ENCODE results near the gene NPHP1. TPM values are rescaled to one million over a fixed set of nuclear protein-coding genes. Genes with fewer than 3 reads are reported as not detected.
A peak's percentile ranks its signal among the peaks of the same experiment; 100 is the strongest.

Gene NPHP1
- total RNA-seq, 1 experiment from 2014 or later, result 3.1 TPM

- TF ChIP-seq, protein P1, sequence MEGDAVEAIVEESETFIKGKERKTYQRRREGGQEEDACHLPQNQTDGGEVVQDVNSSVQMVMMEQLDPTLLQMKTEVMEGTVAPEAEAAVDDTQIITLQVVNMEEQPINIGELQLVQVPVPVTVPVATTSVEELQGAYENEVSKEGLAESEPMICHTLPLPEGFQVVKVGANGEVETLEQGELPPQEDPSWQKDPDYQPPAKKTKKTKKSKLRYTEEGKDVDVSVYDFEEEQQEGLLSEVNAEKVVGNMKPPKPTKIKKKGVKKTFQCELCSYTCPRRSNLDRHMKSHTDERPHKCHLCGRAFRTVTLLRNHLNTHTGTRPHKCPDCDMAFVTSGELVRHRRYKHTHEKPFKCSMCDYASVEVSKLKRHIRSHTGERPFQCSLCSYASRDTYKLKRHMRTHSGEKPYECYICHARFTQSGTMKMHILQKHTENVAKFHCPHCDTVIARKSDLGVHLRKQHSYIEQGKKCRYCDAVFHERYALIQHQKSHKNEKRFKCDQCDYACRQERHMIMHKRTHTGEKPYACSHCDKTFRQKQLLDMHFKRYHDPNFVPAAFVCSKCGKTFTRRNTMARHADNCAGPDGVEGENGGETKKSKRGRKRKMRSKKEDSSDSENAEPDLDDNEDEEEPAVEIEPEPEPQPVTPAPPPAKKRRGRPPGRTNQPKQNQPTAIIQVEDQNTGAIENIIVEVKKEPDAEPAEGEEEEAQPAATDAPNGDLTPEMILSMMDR (IDR thresholded peaks at IDR 0.05; ENCODE audit: unreplicated experiment), result no peak
- Mint-ChIP-seq H3K27ac (ENCODE audit: low read depth, unreplicated experiment) (no peak overlapping the region), H3K9me3 (ENCODE audit: unreplicated experiment) (no peaks in the 10 kb centered on the region), H3K27me3 (ENCODE audit: insufficient read depth, unreplicated experiment) (no peaks in the 10 kb centered on the region), H3K36me3 (ENCODE audit: insufficient read depth, unreplicated experiment) (no peaks in the 10 kb centered on the region), H3K4me3 (ENCODE audit: unreplicated experiment) (no peak overlapping the region), H3K4me1 (ENCODE audit: insufficient read depth, unreplicated experiment) (peaks cover 12% of the 10 kb centered on the region)
- CTCF ChIA-PET, result no interaction called here
- intact Hi-C loops (cut with micrococcal nuclease), result no loop called here
- POLR2A ChIA-PET, result no interaction called here
- no peak for DNase-seq (ENCODE audit: unreplicated experiment)
- no TSS peak for BruUV-seq (replicated peaks)
These were observed 84.4 kb downstream of the NPHP1 start for GRCh38 chr2:110120171-110121051.

- intact Hi-C loops (cut with micrococcal nuclease), result no loop called here
- H3K9me3 Mint-ChIP-seq (ENCODE audit: unreplicated experiment), result no peaks in the 10 kb centered on the region
- peak; percentile 65 for DNase-seq (ENCODE audit: unreplicated experiment)
- ChIA-PET CTCF (interaction anchor here (1.2 to 1.6 kb wide), 4 partner anchors 9 to 41 kb away, joined by 3 to 5 read pairs (median 5); no protein-coding TSS in a partner anchor), POLR2A (interaction anchor here (0.7 to 1.4 kb wide), 2 partner anchors 17 to 35 kb away, joined by 3 read pairs; no protein-coding TSS in a partner anchor)
- H3K4me1 Mint-ChIP-seq (ENCODE audit: insufficient read depth, unreplicated experiment), result peaks cover 16% of the 10 kb centered on the region
- TF ChIP-seq, protein P1 (IDR thresholded peaks at IDR 0.05; ENCODE audit: unreplicated experiment), result peak; percentile 27
- H3K4me3 Mint-ChIP-seq (ENCODE audit: unreplicated experiment), result peak overlapping the region; percentile 64
- no TSS peak for BruUV-seq (replicated peaks)
- H3K36me3 Mint-ChIP-seq (ENCODE audit: insufficient read depth, unreplicated experiment), result no peaks in the 10 kb centered on the region
- H3K27me3 Mint-ChIP-seq (ENCODE audit: insufficient read depth, unreplicated experiment), result no peaks in the 10 kb centered on the region
- H3K27ac Mint-ChIP-seq (ENCODE audit: low read depth, unreplicated experiment), result no peak overlapping the region
These were observed 88.6 kb downstream of the NPHP1 start for GRCh38 chr2:110116033-110116710.

DNA sequence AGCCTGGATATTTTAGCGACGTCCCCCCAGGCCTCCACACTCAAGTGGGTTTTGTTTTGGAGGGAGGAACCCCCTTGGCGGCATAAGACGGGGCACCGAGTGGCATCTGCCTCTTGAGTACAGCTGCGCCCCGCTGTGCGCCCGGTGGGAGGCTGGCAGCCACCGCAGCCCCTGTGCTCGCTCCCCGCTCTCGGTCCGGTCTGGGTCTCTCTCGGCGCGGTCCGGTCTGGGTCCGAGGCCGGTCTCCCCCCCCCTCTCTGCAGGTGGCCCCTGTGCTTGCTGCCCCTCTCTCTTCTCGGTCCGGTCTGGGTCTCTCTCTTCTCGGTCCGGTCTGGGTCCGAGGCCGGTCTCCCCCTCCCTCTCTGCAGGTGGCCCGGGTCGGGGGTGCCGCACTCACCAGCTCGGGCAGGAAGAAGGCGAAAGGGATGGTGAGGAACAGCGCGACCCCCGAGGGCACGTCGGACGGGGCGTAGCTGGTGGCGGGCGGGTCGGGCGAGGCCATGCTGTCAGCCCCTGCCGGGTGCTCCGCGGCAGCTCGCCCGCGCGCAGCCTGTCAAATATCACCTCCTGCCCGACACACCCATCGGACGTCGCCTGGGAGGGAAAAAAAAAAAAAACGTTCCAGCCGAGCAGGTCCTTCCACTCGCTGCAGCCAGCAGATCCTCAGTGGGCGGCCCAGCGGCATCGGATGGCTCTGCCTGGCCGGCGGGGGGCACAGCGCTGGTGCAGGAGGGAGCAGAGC, 89.4 kb downstream of the NPHP1 start, which contains the start of gene MALL:
Gene MALL, minus strand, starts transcription at position 532 of the 742 bp plus-strand sequence. Its CDS starts 30 bp downstream, at position 502.
- H3K9me3 Mint-ChIP-seq (ENCODE audit: unreplicated experiment), result peaks cover 2% of the 10 kb centered on the region
- TF ChIP-seq, protein P1 (IDR thresholded peaks at IDR 0.05; ENCODE audit: unreplicated experiment), result no peak

More for the DNA sequence above, 89.4 kb downstream of the NPHP1 start, which contains the start of gene MALL:
- ChIA-PET CTCF (interaction anchor here (1.2 to 1.6 kb wide), 4 partner anchors 8 to 42 kb away, joined by 3 to 5 read pairs (median 5); no protein-coding TSS in a partner anchor), POLR2A (interaction anchor here (0.7 to 1.4 kb wide), 2 partner anchors 16 to 36 kb away, joined by 3 read pairs; no protein-coding TSS in a partner anchor)
- intact Hi-C loops (cut with micrococcal nuclease), result no loop called here
- Mint-ChIP-seq H3K4me1 (ENCODE audit: insufficient read depth, unreplicated experiment) (peaks cover 16% of the 10 kb centered on the region), H3K27ac (ENCODE audit: low read depth, unreplicated experiment) (no peak within 1 kb of the TSS), H3K36me3 (ENCODE audit: insufficient read depth, unreplicated experiment) (no peaks in the 10 kb centered on the region), H3K4me3 (ENCODE audit: unreplicated experiment) (peak within 1 kb of the TSS; percentile 64), H3K27me3 (ENCODE audit: insufficient read depth, unreplicated experiment) (no peaks in the 10 kb centered on the region)
- no TSS peak for BruUV-seq (replicated peaks)
- DNase-seq (ENCODE audit: unreplicated experiment), result no peak

All from MCF 10A (cell line).